ENCODE measurements around the gene COL28A1.

COL28A1 gene

GRCh38 chr7:7521259-7521658 is 14.4 kb downstream of the COL28A1 start:
- no peak for DNase-seq (ENCODE audit: low read depth, low spot score)
- Histone ChIP-seq H3K27me3 (ENCODE audit: insufficient read depth, insufficient read length) (no peaks in the 10 kb centered on the region), H3K9ac (ENCODE audit: insufficient read length, low read depth) (no peak overlapping the region), H3K9me3 (ENCODE audit: insufficient read depth, low read length) (no peaks in the 10 kb centered on the region), H3K36me3 (ENCODE audit: insufficient read depth, insufficient read length, low read length) (no peaks in the 10 kb centered on the region), H3K4me3 (ENCODE audit: insufficient read length, low read depth) (no peak overlapping the region), H3K4me1 (ENCODE audit: insufficient read depth, insufficient read length) (no peaks in the 10 kb centered on the region)
- no peak for TF ChIP-seq SUZ12 (IDR thresholded peaks at IDR 0.05; ENCODE audit: extremely low read depth, insufficient read depth, insufficient read length)
- TF ChIP-seq ZNF274 (IDR thresholded peaks at IDR 0.05; ENCODE audit: low read depth, low read length) = no peak
- no peak for TF ChIP-seq YY1 (IDR thresholded peaks at IDR 0.05; ENCODE audit: insufficient read depth, insufficient read length)

- Histone ChIP-seq H3K4me3 (ENCODE audit: insufficient read length, low read depth) (no peak overlapping the region), H3K36me3 (ENCODE audit: insufficient read depth, insufficient read length, low read length) (no peaks in the 10 kb centered on the region), H3K9me3 (ENCODE audit: insufficient read depth, low read length) (no peaks in the 10 kb centered on the region), H3K27me3 (ENCODE audit: insufficient read depth, insufficient read length) (no peaks in the 10 kb centered on the region), H3K9ac (ENCODE audit: insufficient read length, low read depth) (no peak overlapping the region), H3K4me1 (ENCODE audit: insufficient read depth, insufficient read length) (no peaks in the 10 kb centered on the region)
- no peak for DNase-seq (ENCODE audit: low read depth, low spot score)
- TF ChIP-seq ZNF274 (IDR thresholded peaks at IDR 0.05; ENCODE audit: low read depth, low read length) (no peak), SUZ12 (IDR thresholded peaks at IDR 0.05; ENCODE audit: extremely low read depth, insufficient read depth, insufficient read length) (no peak), YY1 (IDR thresholded peaks at IDR 0.05; ENCODE audit: insufficient read depth, insufficient read length) (no peak)
Measured at GRCh38 chr7:7519528-7519927, 16.1 kb downstream of the COL28A1 start.

GRCh38 chr7:7519056-7519455 is 16.6 kb downstream of the COL28A1 start:
- Histone ChIP-seq H3K4me1 (ENCODE audit: insufficient read depth, insufficient read length) (no peaks in the 10 kb centered on the region), H3K9ac (ENCODE audit: insufficient read length, low read depth) (no peak overlapping the region), H3K36me3 (ENCODE audit: insufficient read depth, insufficient read length, low read length) (no peaks in the 10 kb centered on the region), H3K9me3 (ENCODE audit: insufficient read depth, low read length) (no peaks in the 10 kb centered on the region), H3K27me3 (ENCODE audit: insufficient read depth, insufficient read length) (no peaks in the 10 kb centered on the region), H3K4me3 (ENCODE audit: insufficient read length, low read depth) (no peak overlapping the region)
- TF ChIP-seq ZNF274 (IDR thresholded peaks at IDR 0.05; ENCODE audit: low read depth, low read length) (no peak), YY1 (IDR thresholded peaks at IDR 0.05; ENCODE audit: insufficient read depth, insufficient read length) (no peak), SUZ12 (IDR thresholded peaks at IDR 0.05; ENCODE audit: extremely low read depth, insufficient read depth, insufficient read length) (no peak)
- DNase-seq (ENCODE audit: low read depth, low spot score) = no peak

- no peaks in the 10 kb centered on the region for H3K9me3 ChIP-seq (ENCODE audit: insufficient read depth, low read length)
- no peak overlapping the region for H3K4me3 ChIP-seq (ENCODE audit: insufficient read length, low read depth)
- no peaks in the 10 kb centered on the region for H3K27me3 ChIP-seq (ENCODE audit: insufficient read depth, insufficient read length)
- no peaks in the 10 kb centered on the region for H3K36me3 ChIP-seq (ENCODE audit: insufficient read depth, insufficient read length, low read length)
- no peak for TF ChIP-seq SUZ12 (IDR thresholded peaks at IDR 0.05; ENCODE audit: extremely low read depth, insufficient read depth, insufficient read length)
- TF ChIP-seq ZNF274 (IDR thresholded peaks at IDR 0.05; ENCODE audit: low read depth, low read length) = no peak
- no peak for TF ChIP-seq YY1 (IDR thresholded peaks at IDR 0.05; ENCODE audit: insufficient read depth, insufficient read length)
- H3K4me1 ChIP-seq (ENCODE audit: insufficient read depth, insufficient read length) = no peaks in the 10 kb centered on the region
- DNase-seq (ENCODE audit: low read depth, low spot score) = no peak
- no peak overlapping the region for H3K9ac ChIP-seq (ENCODE audit: insufficient read length, low read depth)
Measured at GRCh38 chr7:7517754-7518153, 17.9 kb downstream of the COL28A1 start.

- Histone ChIP-seq H3K27me3 (ENCODE audit: insufficient read depth, insufficient read length) (no peaks in the 10 kb centered on the region), H3K4me3 (ENCODE audit: insufficient read length, low read depth) (no peak overlapping the region), H3K4me1 (ENCODE audit: insufficient read depth, insufficient read length) (no peaks in the 10 kb centered on the region), H3K36me3 (ENCODE audit: insufficient read depth, insufficient read length, low read length) (no peaks in the 10 kb centered on the region), H3K9me3 (ENCODE audit: insufficient read depth, low read length) (no peaks in the 10 kb centered on the region), H3K9ac (ENCODE audit: insufficient read length, low read depth) (no peak overlapping the region)
- DNase-seq (ENCODE audit: low read depth, low spot score) = no peak
- no peak for TF ChIP-seq SUZ12 (IDR thresholded peaks at IDR 0.05; ENCODE audit: extremely low read depth, insufficient read depth, insufficient read length)
Measured at GRCh38 chr7:7516662-7517061, 19.0 kb downstream of the COL28A1 start.

GRCh38 chr7:7516156-7516555 is 19.5 kb downstream of the COL28A1 start:
- no peak for TF ChIP-seq ZNF274 (IDR thresholded peaks at IDR 0.05; ENCODE audit: low read depth, low read length)
- TF ChIP-seq YY1 (IDR thresholded peaks at IDR 0.05; ENCODE audit: insufficient read depth, insufficient read length) = no peak
- no peak for TF ChIP-seq SUZ12 (IDR thresholded peaks at IDR 0.05; ENCODE audit: extremely low read depth, insufficient read depth, insufficient read length)
- no peak for DNase-seq (ENCODE audit: low read depth, low spot score)
- Histone ChIP-seq H3K9ac (ENCODE audit: insufficient read length, low read depth) (no peak overlapping the region), H3K27me3 (ENCODE audit: insufficient read depth, insufficient read length) (no peaks in the 10 kb centered on the region), H3K9me3 (ENCODE audit: insufficient read depth, low read length) (no peaks in the 10 kb centered on the region), H3K4me3 (ENCODE audit: insufficient read length, low read depth) (no peak overlapping the region), H3K4me1 (ENCODE audit: insufficient read depth, insufficient read length) (no peaks in the 10 kb centered on the region), H3K36me3 (ENCODE audit: insufficient read depth, insufficient read length, low read length) (no peaks in the 10 kb centered on the region)

- Histone ChIP-seq H3K4me3 (ENCODE audit: insufficient read length, low read depth) (no peak overlapping the region), H3K4me1 (ENCODE audit: insufficient read depth, insufficient read length) (no peaks in the 10 kb centered on the region), H3K27me3 (ENCODE audit: insufficient read depth, insufficient read length) (no peaks in the 10 kb centered on the region), H3K36me3 (ENCODE audit: insufficient read depth, insufficient read length, low read length) (no peaks in the 10 kb centered on the region), H3K9ac (ENCODE audit: insufficient read length, low read depth) (no peak overlapping the region), H3K9me3 (ENCODE audit: insufficient read depth, low read length) (no peaks in the 10 kb centered on the region)
- TF ChIP-seq SUZ12 (IDR thresholded peaks at IDR 0.05; ENCODE audit: extremely low read depth, insufficient read depth, insufficient read length) = no peak
- no peak for TF ChIP-seq YY1 (IDR thresholded peaks at IDR 0.05; ENCODE audit: insufficient read depth, insufficient read length)
- TF ChIP-seq ZNF274 (IDR thresholded peaks at IDR 0.05; ENCODE audit: low read depth, low read length) = no peak
- no peak for DNase-seq (ENCODE audit: low read depth, low spot score)
Measured at GRCh38 chr7:7512861-7513597, 22.6 kb downstream of the COL28A1 start.

Data from NT2/D1 (cell line).